22Rv1 (cell line): ENCODE measurements around the gene AK9.

Experiments
- CTCF ChIP-seq: fragments of 450-650 bp; IDR thresholded peaks from 2 replicates; pipeline ENCODE4 v1.5.1; 2017; ENCODE audit warnings: mild to moderate bottlenecking
- ZFX ChIP-seq: fragments of 450-650 bp; IDR thresholded peaks from 2 replicates; pipeline ENCODE4 v1.6.1; 2017; ENCODE audit warnings: antibody characterized with exemption, borderline replicate concordance

DNA sequence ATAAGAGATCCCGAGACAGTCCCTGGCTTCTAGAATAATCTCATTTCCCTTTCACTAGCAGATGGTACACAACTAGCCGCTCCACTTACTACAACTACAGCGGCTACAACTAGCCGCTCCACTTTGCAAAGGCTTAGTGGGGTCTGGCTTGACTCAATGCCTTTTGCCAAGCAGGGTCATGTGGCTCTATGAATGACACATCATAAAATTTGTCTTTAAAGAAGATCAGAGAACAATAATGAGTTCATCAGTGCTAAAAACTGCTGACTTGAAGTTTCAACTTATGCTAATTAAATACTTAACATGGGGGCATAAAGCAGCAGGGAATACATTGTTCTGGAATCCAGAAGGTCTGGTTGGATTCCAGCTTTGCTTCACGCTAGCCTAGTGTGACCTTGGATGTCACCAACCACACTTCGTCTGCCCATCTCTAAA, 233.4 kb downstream of the AK9 start:
- TF ChIP-seq CTCF (no peak), ZFX (no peak)
